Heart left ventricle (tissue), 13 donors: ENCODE measurements around the gene USH1C.

Source experiments
- CTCF ChIP-seq, 12 donors: fragments of 200-600 bp; sonication (generic) in 4 of 12; IDR thresholded peaks; one replicate each; pipeline versions ENCODE4 v1.5.0 to v1.8.0; 2018 to 2022; ENCODE audit warnings: antibody characterized with exemption in 12 of 12, mild to moderate bottlenecking in 5 of 12
- POLR2A ChIP-seq, 2 donors: fragments of 450-650 bp; IDR thresholded peaks; one replicate each; pipeline ENCODE4 v1.6.1; 2017; ENCODE audit warnings: antibody characterized with exemption in 2 of 2, mild to moderate bottlenecking in 2 of 2, moderate library complexity in 2 of 2
- donor health status: ischemic (EF 13 %, LVEDD 7.1; RV severe dilation, severe dysfunction).
- donor health status: DM: no; HTN: yes; CAD: no.
- donor health status: DM: no; HTN: no; CAD: no.
- donor health status: ischemic (EF 25% LVEDD 6.9; RV normal size, moderate dysfunction).
- donor health status: ischemic (EF 25% LVEDD 5.7; RV mildly dilated, moderate dysfunction).
- donor health status: ischemic (EF 35%, LVEDD 5.7; RV mildly dilated, moderate dysfunction).
- donor health status: nonischemic (EF 11% LVEDD 7.7; RV severe dilation, severe dysfunction).
- donor health status: DM: yes; HTN: yes; CAD: no.
- donor health status: PGD.
- donor health status: ischemic (EF 29% LVEDD 5.4; RV normal size, mild dysfunction).
- donor health status: nonischemic (EF 23%, LVEDD 6.1; RV moderate dilation, normal function).

- TF ChIP-seq CTCF (IDR thresholded peaks at IDR 0.05) = no peak
- no peak for TF ChIP-seq POLR2A (IDR thresholded peaks at IDR 0.05)
Measured at GRCh38 chr11:17517186-17517585, 27.0 kb downstream of the USH1C start.
